Activated CD4-positive, alpha-beta T cell treated with anti-CD3 and anti-CD28 coated beads for 36 hours (primary cell): Measurements from ENCODE around the gene MTX3. TPM values are rescaled to one million over a fixed set of nuclear protein-coding genes. Genes with fewer than 3 reads are reported as not detected.
A peak's percentile ranks its signal among the peaks of the same experiment; 100 is the strongest.

Experiments
- ATAC-seq: fragments of 200-7000 bp; cut with Tn5 transposase; one replicate; pipeline ENCODE4 v1.10.0; 2021; ENCODE audit warnings: mild to moderate bottlenecking, moderate library complexity
- CTCF ChIA-PET: fragments of 350-600 bp; sonication (Branson Sonifier 250); formaldehyde crosslinking; loops from one replicate; lab custom pipeline; 2021; ENCODE audit warnings: antibody characterized with exemption; lab: Charles Lee
- POLR2A ChIA-PET: fragments of 350-600 bp; sonication (Branson Sonifier 250); formaldehyde crosslinking; loops from one replicate; lab custom pipeline; 2021; ENCODE audit warnings: antibody characterized with exemption, inconsistent platforms; lab: Charles Lee
- DNase-seq: peaks from one replicate; pipeline ENCODE4 v3.0.0-alpha.2; 2020
- H3K27ac Mint-ChIP-seq: one replicate; pipeline ENCODE4 v1.8.0; 2021; ENCODE audit warnings: mixed read lengths
- H3K27me3 Mint-ChIP-seq: one replicate; pipeline ENCODE4 v1.8.0; 2021; ENCODE audit warnings: mixed read lengths
- H3K36me3 Mint-ChIP-seq: one replicate; pipeline ENCODE4 v1.8.0; 2021; ENCODE audit warnings: low read depth, mixed read lengths
- H3K4me1 Mint-ChIP-seq: one replicate; pipeline ENCODE4 v1.8.0; 2021; ENCODE audit warnings: mixed read lengths
- H3K4me3 Mint-ChIP-seq: one replicate; pipeline ENCODE4 v1.8.0; 2021; ENCODE audit warnings: mild to moderate bottlenecking, moderate library complexity, mixed read lengths
- H3K9me3 Mint-ChIP-seq: one replicate; pipeline ENCODE4 v1.8.0; 2021; ENCODE audit warnings: low read depth, mixed read lengths
- intact Hi-C, 2 experiments: fragments of 100-400 bp; cut with DNase I in 1 of 2; cut with micrococcal nuclease in 1 of 2; formaldehyde crosslinking; loops; one replicate each; pipeline versions ENCODE4 v1.14.2 to v1.15.1; 2022 to 2024; cut with DNase I, micrococcal nuclease
- total RNA-seq, 2 experiments: library from RNA; stranded (reverse); gene quantifications; one replicate each; pipeline ENCODE4 v1.2.3, GENCODE V29; 2021

Gene MTX3
- total RNA-seq, 2 experiments from 2014 or later, result 11.9 to 14.3 TPM

- Mint-ChIP-seq H3K9me3 (no peaks in the 10 kb centered on the region), H3K27ac (no peak overlapping the region), H3K27me3 (peaks cover 8% of the 10 kb centered on the region), H3K4me1 (no peaks in the 10 kb centered on the region), H3K4me3 (no peak overlapping the region), H3K36me3 (no peaks in the 10 kb centered on the region)
- no peak for DNase-seq
- ChIA-PET POLR2A (no interaction called here), CTCF (interaction anchor here (0.6 kb wide), 1 partner anchor 24 kb away, joined by 3 read pairs; no protein-coding TSS in a partner anchor)
- intact Hi-C loops, result no loop called here
- ATAC-seq, result no peak
Observed at GRCh38 chr5:80025069-80025468, 34.0 kb upstream of the MTX3 start.

GRCh38 chr5:80010754-80011392, 19.8 kb upstream of the MTX3 start:
- Mint-ChIP-seq H3K9me3 (no peaks in the 10 kb centered on the region), H3K27me3 (no peaks in the 10 kb centered on the region), H3K4me1 (peaks cover under 1% of the 10 kb centered on the region), H3K27ac (no peak overlapping the region), H3K4me3 (no peak overlapping the region), H3K36me3 (peaks cover 2% of the 10 kb centered on the region)
- intact Hi-C loops, result no loop called here
- POLR2A ChIA-PET, result no interaction called here
- CTCF ChIA-PET, result interaction anchor here (0.9 kb wide), 1 partner anchor 72 kb away, joined by 3 read pairs; no protein-coding TSS in a partner anchor
- DNase-seq (no peak), ATAC-seq (no peak)

- no peaks in the 10 kb centered on the region for H3K4me1 Mint-ChIP-seq
- H3K27ac Mint-ChIP-seq, result no peak overlapping the region
- intact Hi-C loops, result no loop called here
- no peak overlapping the region for H3K4me3 Mint-ChIP-seq
- peaks cover 2% of the 10 kb centered on the region for H3K36me3 Mint-ChIP-seq
- POLR2A ChIA-PET, result no interaction called here
- CTCF ChIA-PET, result interaction anchor here (0.8 kb wide), 1 partner anchor 57 kb away, joined by 3 read pairs; no protein-coding TSS in a partner anchor
- no peak for DNase-seq
- no peaks in the 10 kb centered on the region for H3K27me3 Mint-ChIP-seq
- ATAC-seq, result no peak
- no peaks in the 10 kb centered on the region for H3K9me3 Mint-ChIP-seq
Observed at GRCh38 chr5:80008995-80009765, 18.1 kb upstream of the MTX3 start.

GRCh38 chr5:80002677-80003076, 11.6 kb upstream of the MTX3 start:
- H3K27ac Mint-ChIP-seq, result no peak overlapping the region
- H3K9me3 Mint-ChIP-seq, result no peaks in the 10 kb centered on the region
- intact Hi-C loops, result no loop called here
- DNase-seq (no peak), ATAC-seq (no peak)
- ChIA-PET CTCF (interaction anchor here (1.2 to 1.3 kb wide), 2 partner anchors 17 to 21 kb away, joined by 3 to 5 read pairs; no protein-coding TSS in a partner anchor), POLR2A (no interaction called here)
- H3K27me3 Mint-ChIP-seq, result no peaks in the 10 kb centered on the region
- H3K4me1 Mint-ChIP-seq, result no peaks in the 10 kb centered on the region
- H3K36me3 Mint-ChIP-seq, result peaks cover 4% of the 10 kb centered on the region
- H3K4me3 Mint-ChIP-seq, result no peak overlapping the region

- ATAC-seq (no peak), DNase-seq (no peak)
- Mint-ChIP-seq H3K27ac (no peak overlapping the region), H3K4me3 (no peak overlapping the region), H3K27me3 (peaks cover 3% of the 10 kb centered on the region), H3K36me3 (peaks cover 2% of the 10 kb centered on the region), H3K4me1 (no peaks in the 10 kb centered on the region), H3K9me3 (no peaks in the 10 kb centered on the region)
- CTCF ChIA-PET, result no interaction called here
- intact Hi-C loops, result loop anchor here (10.0 kb wide), 2 partner anchors 255 to 1015 kb away; partner anchors contain the start of genes ARSB (in 1 of the 2) and SERINC5 (in 1 of the 2)
- POLR2A ChIA-PET, result no interaction called here
Observed at GRCh38 chr5:79999722-80000121, 8.7 kb upstream of the MTX3 start.

- no peak for ATAC-seq
- CTCF ChIA-PET, result interaction anchor here (0.7 to 2.1 kb wide), 2 partner anchors 91 to 99 kb away, joined by 3 to 12 read pairs; no protein-coding TSS in a partner anchor
- H3K4me1 Mint-ChIP-seq, result peaks cover 34% of the 10 kb centered on the region
- DNase-seq, result no peak
- H3K27ac Mint-ChIP-seq, result no peak overlapping the region
- peaks cover 3% of the 10 kb centered on the region for H3K27me3 Mint-ChIP-seq
- H3K4me3 Mint-ChIP-seq, result peak overlapping the region; percentile 18
- intact Hi-C loops, result loop anchor here (10.0 kb wide), 2 partner anchors 262 to 1008 kb away; partner anchors contain the start of genes ARSB (in 1 of the 2) and SERINC5 (in 1 of the 2)
- no peaks in the 10 kb centered on the region for H3K9me3 Mint-ChIP-seq
- POLR2A ChIA-PET, result no interaction called here
- H3K36me3 Mint-ChIP-seq, result peaks cover 14% of the 10 kb centered on the region
Observed at GRCh38 chr5:79992891-79993657, 2.0 kb upstream of the MTX3 start.

- H3K36me3 Mint-ChIP-seq, result peaks cover 34% of the 10 kb centered on the region
Observed at GRCh38 chr5:79990205-79990597, 861 bp downstream of the MTX3 start.

GRCh38 chr5:79986260-79986659, 4.8 kb downstream of the MTX3 start:
- peak overlapping the region; percentile 69 for H3K27ac Mint-ChIP-seq
- intact Hi-C loops, result loop anchor here in 1 of 2 experiments (5.0 kb wide), 1 partner anchor 59 kb away; no protein-coding TSS in a partner anchor
- no peak overlapping the region for H3K4me3 Mint-ChIP-seq
- DNase-seq, result no peak
- H3K9me3 Mint-ChIP-seq, result no peaks in the 10 kb centered on the region
- ChIA-PET POLR2A (no interaction called here), CTCF (interaction anchor here (1.2 kb wide), 1 partner anchor 18 kb away, joined by 3 read pairs; no protein-coding TSS in a partner anchor)
- ATAC-seq, result no peak
- H3K27me3 Mint-ChIP-seq, result no peaks in the 10 kb centered on the region
- peaks cover 64% of the 10 kb centered on the region for H3K36me3 Mint-ChIP-seq
- peaks cover 67% of the 10 kb centered on the region for H3K4me1 Mint-ChIP-seq

More at GRCh38 chr5:79990205-79990597, 861 bp downstream of the MTX3 start:
- H3K4me1 Mint-ChIP-seq, result peaks cover 52% of the 10 kb centered on the region
- H3K27ac Mint-ChIP-seq, result peak overlapping the region; percentile 98
- DNase-seq, result no peak
- H3K27me3 Mint-ChIP-seq, result no peaks in the 10 kb centered on the region
- no peaks in the 10 kb centered on the region for H3K9me3 Mint-ChIP-seq
- intact Hi-C loops, result loop anchor here (1.0 to 10.0 kb wide), 16 partner anchors 8 to 1017 kb away; partner anchors contain the start of genes HOMER1 (in 2 of the 2), SERINC5 (in 2 of the 2), ARSB (in 1 of the 2) and DHFR (in 1 of the 2)
- POLR2A ChIA-PET, result interaction anchor here (0.6 to 1.2 kb wide), 6 partner anchors 16 to 1007 kb away, joined by 3 to 5 read pairs (median 3); no protein-coding TSS in a partner anchor
- peak overlapping the region; percentile 89 for H3K4me3 Mint-ChIP-seq
- CTCF ChIA-PET, result interaction anchor here (0.9 to 1.8 kb wide), 5 partner anchors 8 to 93 kb away, joined by 3 to 6 read pairs (median 4); no protein-coding TSS in a partner anchor
- peak; percentile 77 for ATAC-seq

GRCh38 chr5:79985288-79985687, 5.8 kb downstream of the MTX3 start:
- Mint-ChIP-seq H3K36me3 (peaks cover 71% of the 10 kb centered on the region), H3K9me3 (no peaks in the 10 kb centered on the region), H3K4me1 (peaks cover 72% of the 10 kb centered on the region), H3K27ac (peak overlapping the region; percentile 25), H3K4me3 (no peak overlapping the region), H3K27me3 (no peaks in the 10 kb centered on the region)
- ChIA-PET POLR2A (no interaction called here), CTCF (interaction anchor here (0.6 to 1.3 kb wide), 7 partner anchors 11 to 106 kb away, joined by 3 to 6 read pairs (median 3); no protein-coding TSS in a partner anchor)
- no peak for ATAC-seq
- intact Hi-C loops, result loop anchor here in 1 of 2 experiments (5.0 kb wide), 1 partner anchor 58 kb away; no protein-coding TSS in a partner anchor
- no peak for DNase-seq

GRCh38 chr5:79984363-79984762, 6.7 kb downstream of the MTX3 start:
- intact Hi-C loops, result no loop called here
- ATAC-seq (no peak), DNase-seq (no peak)
- peaks cover 67% of the 10 kb centered on the region for H3K4me1 Mint-ChIP-seq
- H3K27ac Mint-ChIP-seq, result peak overlapping the region; percentile 67
- no peaks in the 10 kb centered on the region for H3K27me3 Mint-ChIP-seq
- POLR2A ChIA-PET, result interaction anchor here (0.6 kb wide), 1 partner anchor 197 kb away, joined by 4 read pairs; no protein-coding TSS in a partner anchor
- H3K9me3 Mint-ChIP-seq, result no peaks in the 10 kb centered on the region
- CTCF ChIA-PET, result interaction anchor here (0.5 to 1.3 kb wide), 6 partner anchors 14 to 716 kb away, joined by 3 to 6 read pairs (median 3); no protein-coding TSS in a partner anchor
- H3K4me3 Mint-ChIP-seq, result no peak overlapping the region
- H3K36me3 Mint-ChIP-seq, result peaks cover 71% of the 10 kb centered on the region
